ENCODE results near the gene ZFP42.

Gene ZFP42

DNA sequence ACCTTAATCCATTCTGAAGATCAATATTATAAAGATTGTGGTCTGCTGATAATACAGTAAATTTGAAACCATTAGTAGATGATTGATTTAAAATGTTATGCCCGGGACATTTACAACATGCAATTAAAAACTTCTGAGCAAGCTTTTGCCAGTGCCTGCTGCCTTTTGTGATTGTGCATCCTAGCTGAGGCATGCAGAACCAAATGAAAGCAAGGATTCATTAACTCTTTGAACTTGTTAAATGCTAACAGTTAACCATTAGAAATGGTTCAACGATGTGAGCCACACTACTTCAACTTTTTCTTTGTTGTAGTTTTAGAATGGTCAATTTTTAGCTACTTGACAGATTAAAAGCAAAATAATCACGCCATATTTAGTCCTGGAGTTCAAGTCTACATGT lies 51.1 kb downstream of the ZFP42 start:
- Histone ChIP-seq H3K9me3 (ENCODE audit: insufficient read depth, low read depth, low read length) (no peaks in the 10 kb centered on the region), H3K27ac (ENCODE audit: low read length) (no peak overlapping the region), H3K9ac (ENCODE audit: low read depth, low read length) (no peak overlapping the region), H3K4me1 (ENCODE audit: insufficient read depth, low read length) (peaks cover 3% of the 10 kb centered on the region; the same call in 1 of the 2 replicates), H3K27me3 (ENCODE audit: insufficient read depth, low read length) (no peaks in the 10 kb centered on the region), H3K36me3 (ENCODE audit: insufficient read depth, low read depth, low read length) (no peaks in the 10 kb centered on the region), H3K4me3 (ENCODE audit: low read length) (no peak overlapping the region)

DNA sequence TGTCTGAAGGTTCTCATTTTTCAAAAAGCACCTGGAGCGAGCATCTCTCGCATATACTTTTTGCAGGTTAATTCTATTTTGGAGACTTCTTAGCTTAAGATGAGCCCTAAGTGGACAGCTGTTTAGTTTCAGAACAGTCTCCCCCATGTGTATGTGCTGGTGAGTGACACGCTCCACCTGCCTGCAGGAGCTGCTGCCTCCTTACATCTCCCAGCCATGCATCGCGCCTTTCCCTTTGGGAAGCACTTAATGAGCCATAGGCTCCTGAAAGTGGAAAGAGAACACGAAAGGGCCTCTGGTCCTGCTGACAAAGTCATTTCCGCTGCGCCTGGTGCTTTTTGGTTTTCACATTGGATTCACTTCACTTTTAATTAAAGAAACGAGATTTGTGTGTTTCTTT lies 57.7 kb downstream of the ZFP42 start:
- Histone ChIP-seq H3K9ac (ENCODE audit: low read depth, low read length) (no peak overlapping the region), H3K4me3 (ENCODE audit: low read length) (no peak overlapping the region), H3K27me3 (ENCODE audit: insufficient read depth, low read length) (no peaks in the 10 kb centered on the region), H3K4me1 (ENCODE audit: insufficient read depth, low read length) (no peaks in the 10 kb centered on the region), H3K36me3 (ENCODE audit: insufficient read depth, low read depth, low read length) (no peaks in the 10 kb centered on the region), H3K27ac (ENCODE audit: low read length) (no peak overlapping the region), H3K9me3 (ENCODE audit: insufficient read depth, low read depth, low read length) (no peaks in the 10 kb centered on the region)

Data from iPS-20b (cell line).